ENCODE data around the gene XKR7.

XKR7 gene

DNA sequence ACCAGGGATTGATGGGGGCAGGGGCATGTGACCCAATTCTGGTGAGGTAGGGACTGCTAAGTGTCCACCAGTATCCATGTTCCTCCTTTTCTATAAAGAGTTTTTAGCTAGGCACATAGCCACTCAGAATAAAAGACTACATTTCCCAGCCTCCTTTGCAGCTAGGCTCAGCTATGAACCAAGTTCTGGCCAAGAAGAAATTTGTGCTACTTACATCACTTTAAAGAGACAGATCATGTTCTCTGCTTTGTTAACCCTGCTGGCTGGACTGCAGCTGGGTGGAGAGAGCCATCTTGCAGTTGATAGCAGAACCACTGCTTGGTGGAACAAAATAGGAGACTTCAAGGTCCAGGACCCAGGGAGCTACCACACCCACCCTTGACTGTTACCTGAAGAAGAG lies 37.0 kb downstream of the XKR7 start:
- DNase-seq (ENCODE audit: low read depth) = no peak
- no peak overlapping the region for H3K4me3 ChIP-seq (ENCODE audit: low read depth, low read length)
- TF ChIP-seq, protein P1, sequence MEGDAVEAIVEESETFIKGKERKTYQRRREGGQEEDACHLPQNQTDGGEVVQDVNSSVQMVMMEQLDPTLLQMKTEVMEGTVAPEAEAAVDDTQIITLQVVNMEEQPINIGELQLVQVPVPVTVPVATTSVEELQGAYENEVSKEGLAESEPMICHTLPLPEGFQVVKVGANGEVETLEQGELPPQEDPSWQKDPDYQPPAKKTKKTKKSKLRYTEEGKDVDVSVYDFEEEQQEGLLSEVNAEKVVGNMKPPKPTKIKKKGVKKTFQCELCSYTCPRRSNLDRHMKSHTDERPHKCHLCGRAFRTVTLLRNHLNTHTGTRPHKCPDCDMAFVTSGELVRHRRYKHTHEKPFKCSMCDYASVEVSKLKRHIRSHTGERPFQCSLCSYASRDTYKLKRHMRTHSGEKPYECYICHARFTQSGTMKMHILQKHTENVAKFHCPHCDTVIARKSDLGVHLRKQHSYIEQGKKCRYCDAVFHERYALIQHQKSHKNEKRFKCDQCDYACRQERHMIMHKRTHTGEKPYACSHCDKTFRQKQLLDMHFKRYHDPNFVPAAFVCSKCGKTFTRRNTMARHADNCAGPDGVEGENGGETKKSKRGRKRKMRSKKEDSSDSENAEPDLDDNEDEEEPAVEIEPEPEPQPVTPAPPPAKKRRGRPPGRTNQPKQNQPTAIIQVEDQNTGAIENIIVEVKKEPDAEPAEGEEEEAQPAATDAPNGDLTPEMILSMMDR (IDR thresholded peaks at IDR 0.05; ENCODE audit: low read depth, low read length, missing control alignments) = no peak

DNA sequence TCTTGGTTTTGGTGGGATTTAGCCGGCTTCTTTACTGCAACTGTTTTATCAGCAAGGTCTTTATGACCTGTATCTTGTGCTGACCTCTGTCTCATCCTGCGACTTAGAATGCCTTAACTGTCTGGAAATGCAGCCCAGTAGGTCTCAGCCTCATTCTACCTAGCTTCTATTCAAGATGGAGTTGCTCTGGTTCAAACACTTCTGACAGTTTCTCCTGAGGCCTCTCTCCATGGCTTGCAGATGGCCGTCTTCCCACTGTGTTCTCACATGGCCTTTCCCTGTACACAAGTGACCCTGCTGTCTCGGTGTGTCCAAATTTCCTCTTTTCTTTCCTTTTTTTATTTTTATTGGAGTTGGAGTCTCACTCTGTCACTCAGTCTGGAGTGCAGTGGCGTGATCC lies 38.1 kb downstream of the XKR7 start:
- no peak for DNase-seq (ENCODE audit: low read depth)
- TF ChIP-seq, protein P1 (IDR thresholded peaks at IDR 0.05; ENCODE audit: low read depth, low read length, missing control alignments) = no peak
- no peak overlapping the region for H3K4me3 ChIP-seq (ENCODE audit: low read depth, low read length)

DNA sequence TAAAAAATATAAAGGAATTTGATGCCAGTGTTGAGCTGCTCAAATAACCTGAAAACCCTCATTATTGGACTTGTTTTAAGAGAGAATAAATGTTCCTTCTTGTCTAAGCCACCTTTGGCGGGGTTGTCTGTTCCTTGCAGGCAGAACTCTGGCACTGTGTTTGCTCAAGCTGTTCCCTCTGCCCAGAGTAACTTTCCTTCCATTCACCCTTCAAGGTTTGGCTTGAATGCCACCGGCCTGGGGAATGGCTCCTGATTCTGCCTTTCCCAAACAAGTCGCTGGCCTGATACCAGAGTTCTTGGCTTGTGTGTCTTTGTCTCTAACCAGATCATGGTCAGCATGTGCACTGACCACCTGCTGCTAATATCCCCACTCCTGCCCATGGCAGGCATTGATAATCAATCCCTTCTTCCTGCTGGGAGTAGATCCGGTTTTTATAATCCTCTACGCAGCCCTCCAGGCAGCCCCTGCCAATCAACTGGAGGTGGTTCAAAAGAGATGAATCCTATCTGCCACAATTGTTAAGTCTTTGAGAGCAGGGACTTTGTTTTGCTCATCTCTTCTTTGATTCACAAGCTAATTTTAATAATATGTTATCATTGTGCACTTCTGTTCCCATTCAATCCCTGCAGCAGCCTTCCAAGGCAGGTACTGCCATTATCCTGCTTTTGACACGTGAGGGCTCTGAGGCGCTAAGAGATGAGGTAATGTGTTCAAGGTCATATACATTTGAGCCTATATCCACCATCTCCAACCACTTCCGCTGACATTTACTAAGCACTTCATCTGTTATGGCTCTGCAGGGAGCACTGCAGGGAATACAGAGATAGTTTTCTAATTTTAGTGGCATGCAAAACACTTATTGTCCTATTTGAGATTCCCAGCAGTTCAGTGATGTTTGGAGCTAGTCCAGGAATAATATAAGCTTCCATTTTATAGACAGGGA lies 39.2 kb downstream of the XKR7 start:
- DNase-seq (ENCODE audit: low read depth) = no peak
- H3K4me3 ChIP-seq (ENCODE audit: low read depth, low read length) = no peak overlapping the region
- TF ChIP-seq, protein P1 (IDR thresholded peaks at IDR 0.05; ENCODE audit: low read depth, low read length, missing control alignments) = no peak

DNA sequence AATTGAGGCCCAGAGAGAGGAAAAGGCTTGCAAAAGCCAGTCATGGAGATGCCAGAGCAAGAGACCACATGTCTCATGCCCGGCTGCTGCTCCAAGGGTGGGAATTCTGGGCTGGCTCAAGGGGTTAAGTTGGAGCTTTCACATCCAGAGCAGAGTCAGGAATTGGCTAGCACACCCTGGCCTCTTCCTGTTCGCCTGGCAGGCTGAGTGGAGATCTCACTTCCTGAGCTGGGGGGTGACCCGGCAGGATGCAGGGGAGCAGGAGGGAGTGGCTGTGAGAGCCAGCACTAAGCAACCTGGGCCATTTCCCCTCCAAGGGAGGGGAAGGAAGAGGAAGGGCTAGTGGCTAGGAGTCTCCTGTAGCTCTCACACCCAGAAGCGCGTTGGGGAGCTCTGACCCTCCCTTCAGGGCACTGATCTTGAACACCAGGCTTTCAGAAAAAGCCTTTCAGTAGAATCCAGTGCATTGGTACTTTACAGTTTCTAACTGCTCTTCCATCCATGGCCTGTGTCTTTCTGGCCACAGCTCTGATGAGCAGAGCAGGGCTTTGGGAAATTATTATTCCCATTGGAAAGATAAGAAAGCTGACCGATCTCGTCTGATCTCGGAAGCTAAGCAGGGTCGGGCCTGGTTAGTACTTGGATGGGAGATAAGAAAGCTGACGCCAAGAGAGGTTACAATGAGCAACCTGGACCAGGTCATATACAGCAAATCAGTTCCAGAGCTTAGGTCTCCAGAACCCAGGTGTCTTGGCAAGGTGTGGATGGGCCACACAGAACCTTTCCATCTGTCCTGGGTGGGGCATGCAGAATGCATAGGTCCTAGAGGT lies 40.1 kb downstream of the XKR7 start:
- no peak overlapping the region for H3K4me3 ChIP-seq (ENCODE audit: low read depth, low read length)

DNA sequence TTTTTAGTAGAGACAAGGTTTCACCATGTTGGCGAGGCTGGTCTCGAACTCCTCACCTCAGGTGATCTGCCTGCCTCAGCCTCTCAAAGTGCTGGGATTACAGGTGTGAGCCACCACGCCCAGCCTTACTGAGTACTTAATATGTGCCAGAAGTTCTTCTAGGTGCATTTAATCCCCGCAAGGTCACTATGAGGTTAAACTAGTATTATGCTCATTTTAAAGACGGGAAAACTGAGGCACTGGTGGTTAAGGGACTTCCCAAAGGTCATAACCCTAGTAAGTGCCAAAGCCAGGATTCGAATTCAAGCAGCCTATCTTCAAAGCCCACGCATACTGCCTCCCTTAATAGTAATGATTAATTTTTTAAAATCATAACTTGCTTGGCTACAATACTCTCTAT lies 41.6 kb downstream of the XKR7 start:
- DNase-seq (ENCODE audit: low read depth) = no peak
- H3K4me3 ChIP-seq (ENCODE audit: low read depth, low read length) = no peak overlapping the region
- TF ChIP-seq, protein P1 (IDR thresholded peaks at IDR 0.05; ENCODE audit: low read depth, low read length, missing control alignments) = no peak

More for the DNA sequence above, 40.1 kb downstream of the XKR7 start:
- TF ChIP-seq, protein P1 (IDR thresholded peaks at IDR 0.05; ENCODE audit: low read depth, low read length, missing control alignments) = no peak
- DNase-seq (ENCODE audit: low read depth) = no peak

DNA sequence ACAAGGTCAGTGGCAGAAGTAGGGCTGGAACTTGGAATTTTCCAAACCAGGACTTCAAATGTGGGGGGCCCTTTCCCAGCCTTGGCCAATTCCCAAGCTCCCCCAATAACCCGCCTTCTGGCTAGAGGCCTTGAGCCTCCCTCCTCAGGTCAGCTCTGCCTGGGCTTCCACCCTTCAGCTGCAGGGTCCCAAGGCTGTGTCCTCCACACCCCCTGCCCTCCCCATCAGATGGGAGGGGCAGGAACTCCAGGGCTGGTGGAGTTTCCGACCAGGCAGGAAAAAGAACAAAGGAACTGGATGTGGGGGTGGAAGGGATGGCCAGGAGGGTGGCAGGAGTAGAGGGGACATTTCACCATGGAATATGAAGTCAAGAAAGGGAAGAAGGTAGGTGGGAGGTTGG lies 42.1 kb downstream of the XKR7 start, which contains the start of gene CCM2L:
Gene CCM2L (plus strand): TSS at position 338 of the 400 bp plus-strand sequence. CDS start 17 bp downstream, at position 355.
- H3K4me3 ChIP-seq (ENCODE audit: low read depth, low read length) = no peak within 1 kb of the TSS
- DNase-seq (ENCODE audit: low read depth) = no peak
- TF ChIP-seq, protein P1 (IDR thresholded peaks at IDR 0.05; ENCODE audit: low read depth, low read length, missing control alignments) = no peak

All from GM12864 (cell line).